BE2C (cell line): Measurements from ENCODE around the gene CAMSAP2.

Experiments
- DNase-seq: peaks from one replicate; pipeline ENCODE4 v3.0.0-alpha.2; 2020
- H3K27me3 ChIP-seq: fragments of 250-450 bp; sonication (Bioruptor Pico); 2 replicates; pipeline ENCODE4 v1.5.1; 2020; ENCODE audit warnings: mild to moderate bottlenecking
- H3K36me3 ChIP-seq: fragments of 250-450 bp; sonication (Bioruptor Pico); 2 replicates; pipeline ENCODE4 v1.5.1; 2020; ENCODE audit warnings: mild to moderate bottlenecking
- H3K4me1 ChIP-seq: fragments of 250-450 bp; sonication (Bioruptor Pico); 2 replicates; pipeline ENCODE4 v1.5.1; 2020
- H3K4me3 ChIP-seq: 2 replicates; pipeline ENCODE4 v1.5.1; 2011; ENCODE audit warnings: low read depth, low read length
- H3K9me3 ChIP-seq: fragments of 250-450 bp; sonication (Bioruptor Pico); 2 replicates; pipeline ENCODE4 v1.5.1; 2020
- TF ChIP-seq, protein P1 (sequence below): IDR thresholded peaks from 2 replicates; pipeline ENCODE4 v1.5.1; 2012; ENCODE audit warnings: mild to moderate bottlenecking, low read depth, low read length

Gene CAMSAP2

GRCh38 chr1:200862713-200863415, 124.2 kb downstream of the CAMSAP2 start:
- H3K4me3 ChIP-seq: no peak overlapping the region
- H3K27me3 ChIP-seq: no peaks in the 10 kb centered on the region
- peaks cover 19% of the 10 kb centered on the region for H3K36me3 ChIP-seq
- H3K9me3 ChIP-seq: no peaks in the 10 kb centered on the region
- no peak for DNase-seq
- no peaks in the 10 kb centered on the region for H3K4me1 ChIP-seq
- TF ChIP-seq, protein P1, sequence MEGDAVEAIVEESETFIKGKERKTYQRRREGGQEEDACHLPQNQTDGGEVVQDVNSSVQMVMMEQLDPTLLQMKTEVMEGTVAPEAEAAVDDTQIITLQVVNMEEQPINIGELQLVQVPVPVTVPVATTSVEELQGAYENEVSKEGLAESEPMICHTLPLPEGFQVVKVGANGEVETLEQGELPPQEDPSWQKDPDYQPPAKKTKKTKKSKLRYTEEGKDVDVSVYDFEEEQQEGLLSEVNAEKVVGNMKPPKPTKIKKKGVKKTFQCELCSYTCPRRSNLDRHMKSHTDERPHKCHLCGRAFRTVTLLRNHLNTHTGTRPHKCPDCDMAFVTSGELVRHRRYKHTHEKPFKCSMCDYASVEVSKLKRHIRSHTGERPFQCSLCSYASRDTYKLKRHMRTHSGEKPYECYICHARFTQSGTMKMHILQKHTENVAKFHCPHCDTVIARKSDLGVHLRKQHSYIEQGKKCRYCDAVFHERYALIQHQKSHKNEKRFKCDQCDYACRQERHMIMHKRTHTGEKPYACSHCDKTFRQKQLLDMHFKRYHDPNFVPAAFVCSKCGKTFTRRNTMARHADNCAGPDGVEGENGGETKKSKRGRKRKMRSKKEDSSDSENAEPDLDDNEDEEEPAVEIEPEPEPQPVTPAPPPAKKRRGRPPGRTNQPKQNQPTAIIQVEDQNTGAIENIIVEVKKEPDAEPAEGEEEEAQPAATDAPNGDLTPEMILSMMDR: no peak

GRCh38 chr1:200866116-200866515, 127.4 kb downstream of the CAMSAP2 start:
- H3K9me3 ChIP-seq: no peaks in the 10 kb centered on the region
- H3K4me1 ChIP-seq: no peaks in the 10 kb centered on the region
- TF ChIP-seq, protein P1: no peak
- peaks cover 5% of the 10 kb centered on the region; the same call in 1 of the 2 replicates for H3K36me3 ChIP-seq
- no peaks in the 10 kb centered on the region for H3K27me3 ChIP-seq
- no peak for DNase-seq
- no peak overlapping the region for H3K4me3 ChIP-seq

GRCh38 chr1:200866521-200866920, 127.8 kb downstream of the CAMSAP2 start:
- Histone ChIP-seq H3K27me3 (no peaks in the 10 kb centered on the region), H3K4me1 (no peaks in the 10 kb centered on the region), H3K4me3 (no peak overlapping the region), H3K36me3 (peaks cover 5% of the 10 kb centered on the region; the same call in 1 of the 2 replicates), H3K9me3 (no peaks in the 10 kb centered on the region)
- no peak for DNase-seq
- TF ChIP-seq, protein P1: no peak

DNA sequence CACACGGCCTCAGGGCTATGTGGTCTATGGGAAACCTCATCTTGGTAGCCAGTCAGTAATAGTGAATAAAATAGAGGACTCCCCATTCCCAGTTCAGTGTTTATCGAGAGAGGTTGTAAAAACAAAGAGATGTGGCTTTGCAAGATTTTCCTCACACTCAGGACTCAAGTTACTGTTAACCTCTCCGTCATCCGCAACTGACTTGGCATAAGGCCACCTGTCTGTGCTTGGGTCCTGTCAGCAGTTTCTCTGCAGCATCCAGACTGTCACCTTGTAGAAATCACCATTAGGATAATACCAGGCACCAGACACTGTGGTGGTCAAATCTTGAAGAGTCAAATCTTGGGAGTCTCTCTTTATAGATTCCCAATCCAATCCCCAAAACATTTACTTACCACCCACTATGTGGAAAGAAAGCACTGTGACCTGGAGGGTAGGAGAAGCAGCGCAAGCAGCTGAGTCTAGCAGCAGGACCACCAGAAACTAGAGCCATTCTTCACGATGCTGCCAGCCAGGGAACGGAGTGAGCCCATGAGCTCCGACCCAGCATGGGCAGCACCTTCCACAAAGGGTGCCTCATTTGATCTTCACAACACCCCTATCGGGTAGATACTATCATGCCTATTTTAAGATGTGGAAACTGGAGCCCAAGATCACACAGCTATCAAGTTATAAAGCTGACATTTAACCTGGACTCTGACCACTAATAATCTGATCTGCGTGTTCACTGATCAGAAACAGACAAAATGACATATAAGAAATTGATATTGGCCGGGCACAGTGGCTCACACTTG, 128.5 kb downstream of the CAMSAP2 start:
- TF ChIP-seq, protein P1: no peak
- peaks cover 5% of the 10 kb centered on the region; the same call in 1 of the 2 replicates for H3K36me3 ChIP-seq
- no peak for DNase-seq
- no peak overlapping the region for H3K4me3 ChIP-seq
- H3K27me3 ChIP-seq: no peaks in the 10 kb centered on the region
- H3K9me3 ChIP-seq: no peaks in the 10 kb centered on the region
- no peaks in the 10 kb centered on the region for H3K4me1 ChIP-seq

- no peaks in the 10 kb centered on the region; the same call in 1 of the 2 replicates for H3K9me3 ChIP-seq
- H3K4me1 ChIP-seq: no peaks in the 10 kb centered on the region
- H3K36me3 ChIP-seq: no peaks in the 10 kb centered on the region
- TF ChIP-seq, protein P1: no peak
- DNase-seq: no peak
- H3K27me3 ChIP-seq: no peaks in the 10 kb centered on the region; the same call in 1 of the 2 replicates
- H3K4me3 ChIP-seq: no peak overlapping the region
Observed at GRCh38 chr1:200869376-200869752, 130.7 kb downstream of the CAMSAP2 start.
